HUES48 (cell line): ENCODE data around the gene ZBED2.
"Not testable (repeated sequence)": the region's sequence is repeated elsewhere in the genome, so short reads cannot be mapped to it uniquely, and the experiment has no call there.

Source experiments
- H3K27ac ChIP-seq: one replicate; pipeline ENCODE4 v1.7.0; 2013; ENCODE audit warnings: low read depth, low read length, inconsistent platforms
- H3K27me3 ChIP-seq: 2 replicates; pipeline ENCODE4 v1.6.1; 2013; ENCODE audit warnings: mild to moderate bottlenecking, low read length; ENCODE audit not compliant: control insufficient read depth, insufficient read depth
- H3K36me3 ChIP-seq: 2 replicates; pipeline ENCODE4 v1.6.1; 2013; ENCODE audit warnings: low read length; ENCODE audit not compliant: control insufficient read depth, insufficient read depth
- H3K4me1 ChIP-seq: 2 replicates; pipeline ENCODE4 v1.6.1; 2013; ENCODE audit warnings: mild to moderate bottlenecking, low read length; ENCODE audit not compliant: control insufficient read depth, insufficient read depth
- H3K4me3 ChIP-seq: 2 replicates; pipeline ENCODE4 v1.5.1; 2013; ENCODE audit warnings: mild to moderate bottlenecking, low read depth, low read length
- H3K9ac ChIP-seq: 2 replicates; pipeline ENCODE4 v1.6.1; 2013; ENCODE audit warnings: mild to moderate bottlenecking, low read depth, low read length, moderate library complexity
- H3K9me3 ChIP-seq: 2 replicates; pipeline ENCODE4 v1.6.1; 2013; ENCODE audit warnings: low read length; ENCODE audit not compliant: control insufficient read depth, insufficient read depth

ZBED2 gene, protein sequence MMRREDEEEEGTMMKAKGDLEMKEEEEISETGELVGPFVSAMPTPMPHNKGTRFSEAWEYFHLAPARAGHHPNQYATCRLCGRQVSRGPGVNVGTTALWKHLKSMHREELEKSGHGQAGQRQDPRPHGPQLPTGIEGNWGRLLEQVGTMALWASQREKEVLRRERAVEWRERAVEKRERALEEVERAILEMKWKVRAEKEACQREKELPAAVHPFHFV

DNA sequence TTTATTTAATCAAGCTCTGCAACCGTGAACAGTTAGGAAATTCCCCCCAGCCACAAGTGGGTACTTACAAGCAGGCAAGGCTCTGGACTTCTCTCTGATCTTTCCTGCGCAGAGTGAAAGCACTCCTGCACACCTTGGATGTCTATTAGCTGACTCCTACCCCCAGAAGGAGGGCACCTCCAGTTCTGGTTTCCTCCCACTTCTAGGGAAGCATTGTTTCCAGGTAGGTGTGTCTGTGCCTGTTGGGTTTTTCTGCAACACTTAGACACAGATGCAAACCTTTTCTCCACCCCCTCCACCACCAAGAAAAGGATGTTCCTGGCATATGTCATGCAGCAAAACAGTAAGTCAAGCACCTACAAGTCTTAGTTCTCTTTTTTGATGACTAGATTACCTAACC lies at the start of gene ZBED2:
Gene ZBED2 (minus strand): TSS at position 115 of the 400 bp plus-strand sequence. CDS start 1,145 bp downstream, outside the sequence.
- H3K4me3 ChIP-seq = no peak within 1 kb of the TSS
- no peak within 1 kb of the TSS for H3K9ac ChIP-seq
- H3K4me1 ChIP-seq = no peaks in the 10 kb centered on the region
- no peaks in the 10 kb centered on the region for H3K36me3 ChIP-seq
- no peaks in the 10 kb centered on the region for H3K9me3 ChIP-seq
- H3K27ac ChIP-seq = no peak within 1 kb of the TSS
- H3K27me3 ChIP-seq = no peaks in the 10 kb centered on the region

DNA sequence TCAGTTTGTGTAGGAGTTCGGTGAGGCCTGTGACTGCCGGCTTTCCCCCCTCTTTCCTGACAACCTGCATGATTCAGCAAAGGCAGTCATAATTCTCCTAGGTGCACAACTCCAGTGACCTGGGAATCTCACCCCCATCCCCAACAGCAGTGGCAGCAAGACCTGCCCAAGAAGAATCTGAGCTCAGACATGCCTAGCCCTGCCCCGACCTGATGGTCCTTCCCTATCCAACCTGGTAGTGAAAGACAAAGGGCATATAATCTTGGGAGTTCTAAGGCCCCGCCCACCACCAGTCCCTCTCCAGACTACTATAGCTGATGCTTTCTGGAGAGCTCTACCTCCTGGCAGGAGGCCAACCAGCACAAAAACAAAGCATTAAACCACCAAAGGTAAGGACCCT lies 44.2 kb upstream of the ZBED2 start:
- H3K4me3 ChIP-seq = no peak overlapping the region
- no peaks in the 10 kb centered on the region for H3K27me3 ChIP-seq
- H3K4me1 ChIP-seq = no peaks in the 10 kb centered on the region
- no peak overlapping the region for H3K9ac ChIP-seq
- H3K36me3 ChIP-seq = no peaks in the 10 kb centered on the region
- no peaks in the 10 kb centered on the region for H3K9me3 ChIP-seq
- H3K27ac ChIP-seq = no peak overlapping the region

DNA sequence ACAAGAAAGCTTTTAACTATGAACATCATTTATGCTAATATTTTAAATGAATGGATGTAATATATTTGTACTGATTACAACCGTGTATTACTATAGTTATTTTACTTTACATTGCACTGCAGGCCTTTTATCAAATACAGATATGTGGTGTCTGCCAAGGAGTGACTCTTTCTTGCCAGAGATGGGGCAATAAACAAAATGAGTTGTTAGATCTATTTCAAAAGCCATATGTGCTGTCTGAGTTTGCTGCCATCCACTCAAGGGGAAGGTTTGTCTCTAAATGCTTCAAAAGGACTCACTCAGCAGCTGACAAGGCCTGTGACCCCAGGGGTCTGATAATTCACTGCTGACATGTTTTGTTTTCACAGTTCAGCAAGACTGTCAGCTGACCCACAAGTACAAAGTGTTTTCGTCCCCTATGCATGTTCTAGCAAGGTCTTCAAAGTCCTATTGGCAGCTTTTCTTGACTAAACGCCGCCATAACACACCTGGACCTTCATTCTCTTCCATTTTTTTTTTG lies 41.3 kb upstream of the ZBED2 start:
- no peak overlapping the region for H3K9ac ChIP-seq
- H3K27ac ChIP-seq = no peak overlapping the region
- no peaks in the 10 kb centered on the region for H3K27me3 ChIP-seq
- H3K4me1 ChIP-seq = no peaks in the 10 kb centered on the region
- H3K4me3 ChIP-seq = no peak overlapping the region
- H3K9me3 ChIP-seq = no peaks in the 10 kb centered on the region
- H3K36me3 ChIP-seq = no peaks in the 10 kb centered on the region

DNA sequence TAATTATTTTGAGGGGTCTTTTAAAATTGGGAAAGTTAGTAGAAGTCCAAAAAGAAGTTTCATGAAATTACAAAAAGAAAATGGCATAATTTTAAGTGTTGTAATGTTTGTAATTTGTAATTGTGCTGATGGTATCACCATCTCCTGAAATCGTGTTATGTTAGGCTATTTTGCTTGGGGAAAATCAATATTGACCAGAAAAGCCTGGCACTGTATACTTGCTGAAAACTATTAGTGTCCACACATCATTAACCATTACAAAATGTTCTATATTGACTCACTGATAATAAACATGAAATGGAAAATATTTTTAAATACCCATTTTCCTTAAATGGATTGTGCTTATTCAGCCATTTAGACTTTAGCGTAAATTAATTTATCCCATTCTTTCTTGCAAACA lies 40.3 kb upstream of the ZBED2 start:
- no peaks in the 10 kb centered on the region for H3K9me3 ChIP-seq
- no peak overlapping the region for H3K4me3 ChIP-seq
- no peaks in the 10 kb centered on the region for H3K36me3 ChIP-seq
- H3K9ac ChIP-seq = no peak overlapping the region
- H3K4me1 ChIP-seq = no peaks in the 10 kb centered on the region
- no peak overlapping the region for H3K27ac ChIP-seq
- no peaks in the 10 kb centered on the region for H3K27me3 ChIP-seq

DNA sequence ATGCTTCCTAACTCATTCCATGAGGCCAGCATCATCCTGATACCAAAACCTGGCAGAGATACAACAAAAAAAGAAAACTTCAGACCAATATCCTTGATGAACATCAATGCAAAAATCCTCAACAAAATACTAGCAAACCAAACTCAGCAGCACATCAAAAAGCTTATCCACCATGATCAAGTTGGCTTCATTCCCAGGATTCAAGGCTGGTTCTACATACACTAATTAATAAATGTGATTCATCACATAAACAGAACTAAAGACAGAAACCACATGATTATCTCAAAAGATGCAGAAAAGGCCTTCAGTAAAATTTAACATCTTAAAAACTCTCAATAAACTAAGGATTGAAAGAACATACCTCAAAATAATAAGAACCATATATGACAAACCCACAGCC lies 35.5 kb upstream of the ZBED2 start:
- H3K9me3 ChIP-seq, H3K27me3 ChIP-seq, H3K27ac ChIP-seq, H3K4me1 ChIP-seq, H3K36me3 ChIP-seq, H3K9ac ChIP-seq, H3K4me3 ChIP-seq: not testable (repeated sequence)

DNA sequence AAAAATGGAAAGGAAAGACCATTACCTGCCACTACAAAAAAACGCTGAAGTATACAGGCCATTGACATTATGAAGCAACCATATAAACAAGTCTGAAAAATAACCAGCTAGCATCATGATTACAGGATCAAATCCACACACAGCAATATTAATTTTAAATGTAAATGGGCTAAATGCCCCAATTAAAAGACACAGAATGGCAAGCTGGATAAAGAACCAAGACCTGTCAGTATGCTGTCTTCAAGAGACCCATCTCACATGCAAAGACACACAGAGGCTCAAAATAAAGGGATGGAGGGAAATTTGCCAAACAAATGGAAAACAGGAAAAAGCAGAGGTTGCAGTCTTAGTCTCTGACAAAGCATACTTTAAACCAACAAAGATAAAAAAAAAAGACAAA lies 33.9 kb upstream of the ZBED2 start:
- H3K27ac ChIP-seq, H3K4me3 ChIP-seq, H3K9me3 ChIP-seq, H3K4me1 ChIP-seq, H3K27me3 ChIP-seq, H3K36me3 ChIP-seq, H3K9ac ChIP-seq: not testable (repeated sequence)

DNA sequence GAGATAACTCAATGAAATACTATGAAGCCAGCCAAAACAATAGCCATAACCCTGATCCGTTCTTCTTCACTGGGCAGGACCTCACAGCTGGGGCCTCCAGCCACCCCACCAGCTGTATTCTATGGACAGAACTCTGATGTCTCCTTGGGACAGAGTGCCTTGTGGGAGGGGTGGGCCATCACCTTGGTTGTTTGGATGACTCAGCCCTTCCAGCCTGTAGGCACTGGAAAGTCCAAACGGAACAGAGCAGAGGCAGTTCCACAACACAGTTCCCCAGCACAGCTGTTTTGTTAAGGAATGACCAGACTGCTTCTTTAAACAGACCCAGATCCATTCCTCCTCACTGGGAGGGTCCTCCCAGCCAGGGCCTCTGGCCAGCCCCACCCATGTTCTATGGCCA lies 31.9 kb upstream of the ZBED2 start:
- Histone ChIP-seq H3K4me3 (no peak overlapping the region), H3K36me3 (no peaks in the 10 kb centered on the region), H3K27me3 (no peaks in the 10 kb centered on the region), H3K4me1 (no peaks in the 10 kb centered on the region), H3K9me3 (peaks cover 3% of the 10 kb centered on the region; the same call in 1 of the 2 replicates), H3K9ac (no peak overlapping the region), H3K27ac (no peak overlapping the region)

DNA sequence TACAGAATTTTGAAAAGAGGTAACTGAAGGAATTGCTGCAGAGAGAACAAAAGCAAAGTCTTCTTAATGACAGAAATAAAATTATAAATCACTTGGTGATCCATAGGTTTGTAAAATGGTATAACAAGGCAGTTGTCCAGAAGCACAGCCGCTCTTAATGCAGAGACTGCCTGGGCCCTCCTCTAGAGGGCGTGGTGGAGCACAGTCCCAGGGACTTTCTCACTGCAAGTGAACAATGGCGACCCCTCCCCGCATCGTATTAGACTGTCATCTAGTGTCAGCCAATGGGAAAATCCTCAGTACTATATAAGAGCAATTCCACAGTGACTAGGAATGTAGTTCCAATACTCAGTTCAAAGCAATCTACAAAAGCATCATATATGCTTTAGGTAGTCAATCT lies 26.4 kb upstream of the ZBED2 start:
- no peaks in the 10 kb centered on the region for H3K4me1 ChIP-seq
- no peaks in the 10 kb centered on the region for H3K27me3 ChIP-seq
- peaks cover 9% of the 10 kb centered on the region; the same call in 1 of the 2 replicates for H3K9me3 ChIP-seq
- H3K36me3 ChIP-seq = no peaks in the 10 kb centered on the region
- no peak overlapping the region for H3K9ac ChIP-seq
- no peak overlapping the region for H3K27ac ChIP-seq
- no peak overlapping the region for H3K4me3 ChIP-seq

DNA sequence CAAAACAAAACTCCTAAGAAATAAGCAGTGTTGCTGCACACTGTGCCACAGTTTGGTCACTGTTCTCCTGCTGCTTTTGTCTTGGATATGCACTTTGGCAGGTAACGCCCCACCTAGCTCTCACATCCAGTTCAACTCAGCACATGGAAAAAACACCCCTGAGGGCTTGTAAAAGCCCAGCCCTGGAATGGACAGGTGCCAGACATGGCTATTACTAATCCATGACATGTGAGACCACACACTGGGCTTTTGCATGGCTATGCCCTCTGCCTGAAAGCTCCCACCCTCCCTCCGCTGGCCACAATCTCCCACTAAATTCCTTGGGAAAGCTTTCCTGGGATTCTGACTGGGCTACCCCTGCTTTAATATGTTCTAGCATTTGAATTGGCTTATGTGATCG lies 24.7 kb upstream of the ZBED2 start:
- H3K27me3 ChIP-seq = no peaks in the 10 kb centered on the region
- no peaks in the 10 kb centered on the region for H3K4me1 ChIP-seq
- H3K36me3 ChIP-seq = no peaks in the 10 kb centered on the region
- peaks cover 9% of the 10 kb centered on the region; the same call in 1 of the 2 replicates for H3K9me3 ChIP-seq
- no peak overlapping the region for H3K27ac ChIP-seq
- no peak overlapping the region for H3K4me3 ChIP-seq
- H3K9ac ChIP-seq = no peak overlapping the region

DNA sequence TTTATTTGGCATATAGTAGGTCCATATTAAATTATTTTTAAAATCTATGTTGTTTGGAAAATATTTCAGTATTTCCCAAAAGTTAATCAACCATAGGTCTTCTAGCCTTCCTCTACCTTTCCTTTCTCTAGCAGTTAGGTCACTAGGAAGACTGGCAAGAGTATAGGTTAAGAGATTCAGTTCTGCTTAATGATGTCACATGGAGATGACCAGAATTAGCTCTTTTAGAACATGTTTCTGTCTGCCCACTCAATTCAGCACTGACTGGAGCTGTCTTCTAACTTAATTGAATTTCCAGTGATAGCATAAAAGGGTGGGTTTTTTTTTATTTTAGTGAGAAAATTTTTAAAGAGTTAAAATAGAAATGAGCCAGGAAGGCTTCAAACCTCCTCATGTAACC lies 23.8 kb upstream of the ZBED2 start:
- no peak overlapping the region for H3K9ac ChIP-seq
- no peak overlapping the region for H3K27ac ChIP-seq
- H3K4me1 ChIP-seq = no peaks in the 10 kb centered on the region
- no peak overlapping the region for H3K4me3 ChIP-seq
- no peaks in the 10 kb centered on the region for H3K36me3 ChIP-seq
- H3K9me3 ChIP-seq = peaks cover 9% of the 10 kb centered on the region; the same call in 1 of the 2 replicates
- H3K27me3 ChIP-seq = no peaks in the 10 kb centered on the region

DNA sequence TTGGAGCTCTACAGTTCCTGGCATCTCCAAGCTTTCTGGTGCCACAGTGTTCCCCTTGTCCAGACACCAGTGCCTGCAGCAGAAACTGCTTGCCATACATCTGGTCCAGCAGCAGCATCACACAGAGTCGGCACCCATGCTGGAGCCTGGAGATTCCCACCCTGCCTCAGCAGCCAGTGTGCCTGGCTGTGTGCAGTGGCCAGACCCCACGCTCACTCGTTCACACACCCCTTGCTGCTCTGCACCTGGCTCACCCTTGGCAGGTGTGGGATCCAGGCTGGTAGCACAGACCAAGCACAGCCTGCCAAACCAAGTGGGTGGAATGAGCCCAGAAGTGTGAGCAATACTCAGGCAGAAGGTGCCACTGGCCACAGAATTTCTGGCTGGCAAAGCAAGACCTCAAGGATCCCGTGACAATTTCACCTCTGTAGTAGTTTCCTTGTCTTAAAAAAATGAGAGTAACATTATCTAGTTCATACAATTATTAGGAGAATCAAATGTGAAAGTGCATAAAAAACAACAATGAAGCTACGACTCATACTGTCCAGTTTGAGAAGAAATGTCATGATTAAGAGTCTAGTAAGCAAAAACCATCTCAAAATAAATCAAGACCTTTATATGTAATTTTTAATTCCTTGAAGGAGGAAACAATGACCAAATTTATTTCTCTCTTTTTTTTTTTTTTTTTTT lies 22.9 kb upstream of the ZBED2 start:
- H3K9me3 ChIP-seq = peaks cover 9% of the 10 kb centered on the region; the same call in 1 of the 2 replicates
- H3K36me3 ChIP-seq = no peaks in the 10 kb centered on the region
- no peaks in the 10 kb centered on the region for H3K4me1 ChIP-seq
- H3K27ac ChIP-seq = no peak overlapping the region
- no peak overlapping the region for H3K9ac ChIP-seq
- no peaks in the 10 kb centered on the region for H3K27me3 ChIP-seq
- H3K4me3 ChIP-seq = no peak overlapping the region
